Putamen (tissue), 1 donor: Measurements from ENCODE around the gene NAA40.

Source experiments
- DNase-seq: peaks from one replicate; pipeline ENCODE4 v3.0.0-alpha.2; 2016; ENCODE audit warnings: low spot score

Gene NAA40

GRCh38 chr11:63913866-63914830 lies 24.7 kb upstream of the NAA40 start:
- no peak for DNase-seq

GRCh38 chr11:63914896-63915691 lies 23.7 kb upstream of the NAA40 start:
- DNase-seq, result no peak

- no peak for DNase-seq
Measured at GRCh38 chr11:63915961-63916836, 22.6 kb upstream of the NAA40 start.

- peak; percentile 92 for DNase-seq
Measured at GRCh38 chr11:63916837-63917691, 21.7 kb upstream of the NAA40 start, which contains the start of gene RCOR2. Gene RCOR2 (minus strand): TSS chr11:63917164. CDS start chr11:63916456, 708 bp downstream.

GRCh38 chr11:63917692-63918506 lies 20.9 kb upstream of the NAA40 start:
- DNase-seq, result peak; percentile 82

GRCh38 chr11:63918507-63919191 lies 20.2 kb upstream of the NAA40 start:
- DNase-seq, result no peak

- DNase-seq, result peak; percentile 60
Measured at GRCh38 chr11:63919267-63920125, 19.3 kb upstream of the NAA40 start.

GRCh38 chr11:63920126-63920938 lies 18.5 kb upstream of the NAA40 start:
- DNase-seq, result peak; percentile 81

GRCh38 chr11:63920939-63921417 lies 17.8 kb upstream of the NAA40 start:
- no peak for DNase-seq

- no peak for DNase-seq
Measured at GRCh38 chr11:63922673-63923192, 16.1 kb upstream of the NAA40 start.

GRCh38 chr11:63923319-63923718 lies 15.5 kb upstream of the NAA40 start:
- no peak for DNase-seq

GRCh38 chr11:63929616-63930015 lies 9.2 kb upstream of the NAA40 start:
- no peak for DNase-seq

- no peak for DNase-seq
Measured at GRCh38 chr11:63931045-63931444, 7.8 kb upstream of the NAA40 start.

- no peak for DNase-seq
Measured at GRCh38 chr11:63931876-63932275, 6.9 kb upstream of the NAA40 start.

GRCh38 chr11:63933459-63933858 lies 5.3 kb upstream of the NAA40 start:
- DNase-seq, result no peak

- no peak for DNase-seq
Measured at GRCh38 chr11:63937713-63938478, 906 bp upstream of the NAA40 start.
